Measurements from ENCODE around the gene HSFX1. TPM values are rescaled to one million over a fixed set of nuclear protein-coding genes. Genes with fewer than 3 reads are reported as not detected.

Gene HSFX1
- total RNA-seq, 3 donors from 2014 or later (not counting 1 experiment from before 2014, with no cell fraction given), result 0.21 to 0.32 TPM; not detected in 1

DNA sequence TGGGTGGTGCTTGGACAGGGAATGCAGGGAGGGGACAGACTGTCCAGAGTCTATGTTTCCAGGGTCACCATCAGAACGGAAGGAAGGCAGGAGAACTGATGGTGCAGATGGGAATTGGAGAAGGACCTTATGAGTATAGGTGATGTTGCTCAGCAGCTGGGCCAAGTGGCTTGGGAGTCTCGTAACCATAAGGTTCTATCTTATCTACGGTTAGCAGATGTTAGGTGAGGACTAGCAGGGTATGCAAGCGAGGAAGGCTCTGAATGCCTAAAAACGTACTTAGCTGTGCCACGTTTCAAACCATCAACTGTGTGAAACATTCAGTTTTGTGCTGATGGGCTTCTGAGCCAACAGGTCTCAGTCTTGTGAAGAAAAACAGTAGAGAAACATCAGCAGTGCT lies 30.2 kb downstream of the HSFX1 start:
- peaks cover 0 to 10% of the 10 kb centered on the region in 2 donors for H3K4me1 Mint-ChIP-seq
- Histone ChIP-seq H3K4me1 (ENCODE audit: control insufficient read depth, insufficient read depth, low read length) (no peaks in the 10 kb centered on the region), H3K36me3 (ENCODE audit: control insufficient read depth, insufficient read depth, low read length) (no peaks in the 10 kb centered on the region), H3K4me3 (ENCODE audit: low read length) (no peak overlapping the region), H3K9me3 (ENCODE audit: control insufficient read depth, insufficient read depth, low read length) (no peaks in the 10 kb centered on the region), H3K27me3 (ENCODE audit: control insufficient read depth, insufficient read depth, low read length) (no peaks in the 10 kb centered on the region), H3K27ac (ENCODE audit: low read length) (no peak overlapping the region)
- no peaks in the 10 kb centered on the region for H3K9me3 Mint-ChIP-seq
- no peak overlapping the region for H3K4me3 Mint-ChIP-seq
- H3K27me3 Mint-ChIP-seq (ENCODE audit: low read depth in 2 of 2), result peaks cover 0 to 11% of the 10 kb centered on the region in 2 donors
- H3K36me3 Mint-ChIP-seq, result no peaks in the 10 kb centered on the region
- TF ChIP-seq, protein P1, sequence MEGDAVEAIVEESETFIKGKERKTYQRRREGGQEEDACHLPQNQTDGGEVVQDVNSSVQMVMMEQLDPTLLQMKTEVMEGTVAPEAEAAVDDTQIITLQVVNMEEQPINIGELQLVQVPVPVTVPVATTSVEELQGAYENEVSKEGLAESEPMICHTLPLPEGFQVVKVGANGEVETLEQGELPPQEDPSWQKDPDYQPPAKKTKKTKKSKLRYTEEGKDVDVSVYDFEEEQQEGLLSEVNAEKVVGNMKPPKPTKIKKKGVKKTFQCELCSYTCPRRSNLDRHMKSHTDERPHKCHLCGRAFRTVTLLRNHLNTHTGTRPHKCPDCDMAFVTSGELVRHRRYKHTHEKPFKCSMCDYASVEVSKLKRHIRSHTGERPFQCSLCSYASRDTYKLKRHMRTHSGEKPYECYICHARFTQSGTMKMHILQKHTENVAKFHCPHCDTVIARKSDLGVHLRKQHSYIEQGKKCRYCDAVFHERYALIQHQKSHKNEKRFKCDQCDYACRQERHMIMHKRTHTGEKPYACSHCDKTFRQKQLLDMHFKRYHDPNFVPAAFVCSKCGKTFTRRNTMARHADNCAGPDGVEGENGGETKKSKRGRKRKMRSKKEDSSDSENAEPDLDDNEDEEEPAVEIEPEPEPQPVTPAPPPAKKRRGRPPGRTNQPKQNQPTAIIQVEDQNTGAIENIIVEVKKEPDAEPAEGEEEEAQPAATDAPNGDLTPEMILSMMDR (IDR thresholded peaks at IDR 0.05), result no peak
- DNase-seq (no peak), ATAC-seq (no peak)
- intact Hi-C loops (cut with micrococcal nuclease), result no loop called here
- no peak overlapping the region for H3K27ac Mint-ChIP-seq
- WGBS (ENCODE audit: insufficient coverage), result 91% methylated on average over 6 of the region's 6 CpGs

DNA sequence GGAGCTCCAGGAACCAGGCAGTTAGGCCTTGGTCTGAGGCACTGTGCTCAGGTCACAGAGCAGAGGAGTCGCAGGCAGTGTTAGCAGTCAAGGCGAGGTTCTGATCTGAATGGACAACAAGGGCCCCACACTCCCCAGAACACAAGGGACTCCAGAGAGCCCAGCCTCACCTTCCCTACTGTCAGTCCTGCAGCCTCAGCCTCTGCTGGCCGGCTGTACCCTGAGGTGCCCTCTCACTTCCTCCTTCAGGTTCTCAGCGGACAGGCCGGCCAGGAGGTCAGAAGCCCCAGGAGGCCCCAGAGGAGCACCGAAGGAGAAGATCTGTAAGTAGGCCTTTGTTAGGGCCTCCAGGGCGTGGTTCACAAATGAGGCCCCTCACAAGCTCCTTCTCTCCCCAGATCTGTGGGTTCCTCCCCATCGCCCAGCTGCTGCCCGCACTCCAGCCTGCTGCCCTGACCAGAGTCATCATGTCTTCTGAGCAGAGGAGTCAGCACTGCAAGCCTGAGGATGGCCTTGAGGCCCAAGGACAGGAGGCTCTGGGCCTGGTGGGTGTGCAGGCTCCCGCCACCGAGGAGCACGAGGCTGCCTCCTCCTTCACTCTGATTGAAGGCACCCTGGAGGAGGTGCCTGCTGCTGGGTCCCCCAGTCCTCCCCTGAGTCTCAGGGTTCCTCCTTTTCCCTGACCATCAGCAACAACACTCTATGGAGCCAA lies 34.0 kb downstream of the HSFX1 start:
- DNase-seq (no peak), ATAC-seq (no peak)
- H3K27ac Mint-ChIP-seq, result no peak overlapping the region
- H3K36me3 Mint-ChIP-seq, result no peaks in the 10 kb centered on the region
- H3K4me3 ChIP-seq (ENCODE audit: low read length), result no peak overlapping the region
- no peaks in the 10 kb centered on the region for H3K9me3 ChIP-seq (ENCODE audit: control insufficient read depth, insufficient read depth, low read length)
- no peaks in the 10 kb centered on the region for H3K4me1 ChIP-seq (ENCODE audit: control insufficient read depth, insufficient read depth, low read length)
- no peaks in the 10 kb centered on the region for H3K4me1 Mint-ChIP-seq
- H3K9me3 Mint-ChIP-seq, result no peaks in the 10 kb centered on the region
- H3K27ac ChIP-seq (ENCODE audit: low read length), result no peak overlapping the region
- no peaks in the 10 kb centered on the region for H3K36me3 ChIP-seq (ENCODE audit: control insufficient read depth, insufficient read depth, low read length)
- H3K27me3 Mint-ChIP-seq (ENCODE audit: low read depth in 2 of 2), result peaks cover 0 to 7% of the 10 kb centered on the region in 2 donors
- intact Hi-C loops (cut with micrococcal nuclease), result no loop called here
- no peak overlapping the region for H3K4me3 Mint-ChIP-seq
- 85% methylated on average over 12 of the region's 12 CpGs for WGBS (ENCODE audit: insufficient coverage)
- no peaks in the 10 kb centered on the region for H3K27me3 ChIP-seq (ENCODE audit: control insufficient read depth, insufficient read depth, low read length)
- TF ChIP-seq, protein P1 (IDR thresholded peaks at IDR 0.05), result no peak

DNA sequence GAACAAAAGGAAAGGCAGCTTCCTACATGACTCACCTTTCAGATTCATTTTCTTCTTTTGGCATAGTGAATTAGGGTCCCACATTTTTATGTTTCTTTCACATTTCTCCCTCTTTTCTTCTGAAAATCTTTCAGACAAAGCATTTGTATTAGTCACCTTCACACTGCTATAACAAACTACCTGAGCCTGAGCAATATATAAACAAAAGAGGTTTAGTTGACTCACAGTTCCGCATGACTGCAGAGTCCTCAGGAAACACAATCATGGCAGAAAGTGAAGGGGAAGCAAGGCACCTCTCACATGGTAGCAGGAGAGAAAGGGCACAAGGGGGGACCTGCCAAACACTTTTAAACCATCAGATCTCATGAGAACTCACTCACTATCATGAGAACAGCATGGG lies 44.8 kb downstream of the HSFX1 start:
- WGBS (ENCODE audit: insufficient coverage), result 80% methylated on average over 1 of the region's 1 CpG
- no peak overlapping the region for H3K4me3 ChIP-seq (ENCODE audit: low read length)
- no peak overlapping the region for H3K27ac Mint-ChIP-seq
- no peak for ATAC-seq
- no peaks in the 10 kb centered on the region for H3K4me1 Mint-ChIP-seq
- no peaks in the 10 kb centered on the region for H3K9me3 Mint-ChIP-seq
- peaks cover 5 to 26% of the 10 kb centered on the region in 2 donors for H3K27me3 Mint-ChIP-seq (ENCODE audit: low read depth in 2 of 2)
- no peaks in the 10 kb centered on the region for H3K4me1 ChIP-seq (ENCODE audit: control insufficient read depth, insufficient read depth, low read length)
- H3K36me3 ChIP-seq (ENCODE audit: control insufficient read depth, insufficient read depth, low read length), result no peaks in the 10 kb centered on the region
- no peaks in the 10 kb centered on the region for H3K27me3 ChIP-seq (ENCODE audit: control insufficient read depth, insufficient read depth, low read length)
- TF ChIP-seq, protein P1 (IDR thresholded peaks at IDR 0.05), result no peak
- no peak for DNase-seq
- intact Hi-C loops (cut with micrococcal nuclease), result no loop called here
- no peaks in the 10 kb centered on the region for H3K36me3 Mint-ChIP-seq
- no peak overlapping the region for H3K4me3 Mint-ChIP-seq
- H3K27ac ChIP-seq (ENCODE audit: low read length), result no peak overlapping the region
- no peaks in the 10 kb centered on the region for H3K9me3 ChIP-seq (ENCODE audit: control insufficient read depth, insufficient read depth, low read length)

GRCh38 chrX:149819371-149819770 lies 45.5 kb downstream of the HSFX1 start:
- no peak overlapping the region for H3K27ac Mint-ChIP-seq
- intact Hi-C loops (cut with micrococcal nuclease), result no loop called here
- H3K4me3 Mint-ChIP-seq, result no peak overlapping the region
- H3K36me3 Mint-ChIP-seq, result no peaks in the 10 kb centered on the region
- Histone ChIP-seq H3K36me3 (ENCODE audit: control insufficient read depth, insufficient read depth, low read length) (no peaks in the 10 kb centered on the region), H3K9me3 (ENCODE audit: control insufficient read depth, insufficient read depth, low read length) (no peaks in the 10 kb centered on the region), H3K27me3 (ENCODE audit: control insufficient read depth, insufficient read depth, low read length) (no peaks in the 10 kb centered on the region), H3K4me1 (ENCODE audit: control insufficient read depth, insufficient read depth, low read length) (no peaks in the 10 kb centered on the region), H3K4me3 (ENCODE audit: low read length) (no peak overlapping the region), H3K27ac (ENCODE audit: low read length) (no peak overlapping the region)
- ATAC-seq (no peak), DNase-seq (no peak)
- WGBS (ENCODE audit: insufficient coverage), result 100% methylated on average over 1 of the region's 2 CpGs
- no peaks in the 10 kb centered on the region for H3K4me1 Mint-ChIP-seq
- TF ChIP-seq, protein P1 (IDR thresholded peaks at IDR 0.05), result no peak
- H3K9me3 Mint-ChIP-seq, result no peaks in the 10 kb centered on the region
- peaks cover 3 to 27% of the 10 kb centered on the region in 2 donors for H3K27me3 Mint-ChIP-seq (ENCODE audit: low read depth in 2 of 2)
